Activated CD8-positive, alpha-beta T cell treated with anti-CD3 and anti-CD28 coated beads for 36 hours (primary cell): Measurements from ENCODE around the gene CD96. TPM values are rescaled to one million over a fixed set of nuclear protein-coding genes. Genes with fewer than 3 reads are reported as not detected.

ENCODE experiments used
- ATAC-seq: fragments of 200-7000 bp; cut with Tn5 transposase; one replicate; pipeline ENCODE4 v1.10.0; 2021; ENCODE audit warnings: mild to moderate bottlenecking, moderate library complexity
- CTCF ChIA-PET: fragments of 350-600 bp; sonication (Branson Sonifier 250); formaldehyde crosslinking; loops from one replicate; lab custom pipeline; 2021; ENCODE audit warnings: antibody characterized with exemption; lab: Charles Lee
- POLR2A ChIA-PET: fragments of 350-600 bp; sonication (Branson Sonifier 250); formaldehyde crosslinking; loops from one replicate; lab custom pipeline; 2021; ENCODE audit warnings: antibody characterized with exemption; lab: Charles Lee
- DNase-seq: peaks from one replicate; pipeline ENCODE4 v3.0.0-alpha.2; 2020
- H3K27ac Mint-ChIP-seq: one replicate; pipeline ENCODE4 v1.8.0; 2021; ENCODE audit warnings: mild to moderate bottlenecking, mixed read lengths
- H3K27me3 Mint-ChIP-seq: one replicate; pipeline ENCODE4 v1.8.0; 2021; ENCODE audit warnings: mixed read lengths
- H3K36me3 Mint-ChIP-seq: one replicate; pipeline ENCODE4 v1.8.0; 2021; ENCODE audit warnings: low read depth, mixed read lengths
- H3K4me1 Mint-ChIP-seq: one replicate; pipeline ENCODE4 v1.8.0; 2021; ENCODE audit warnings: low read depth, mixed read lengths
- H3K4me3 Mint-ChIP-seq: one replicate; pipeline ENCODE4 v1.8.0; 2021; ENCODE audit warnings: mild to moderate bottlenecking, moderate library complexity, mixed read lengths
- H3K9me3 Mint-ChIP-seq: one replicate; pipeline ENCODE4 v1.8.0; 2021; ENCODE audit warnings: mixed read lengths
- CTCF ChIP-seq: fragments of 200-600 bp; IDR thresholded peaks from one replicate; pipeline ENCODE4 v1.8.0; 2022; ENCODE audit warnings: antibody characterized with exemption, mild to moderate bottlenecking
- intact Hi-C: fragments of 100-400 bp; cut with micrococcal nuclease; formaldehyde crosslinking; loops from one replicate; pipeline ENCODE4 v1.10.0; 2022
- total RNA-seq, 2 experiments: library from RNA; stranded (reverse); gene quantifications; one replicate each; pipeline ENCODE4 v1.2.3, GENCODE V29; 2021

CD96 gene, protein sequence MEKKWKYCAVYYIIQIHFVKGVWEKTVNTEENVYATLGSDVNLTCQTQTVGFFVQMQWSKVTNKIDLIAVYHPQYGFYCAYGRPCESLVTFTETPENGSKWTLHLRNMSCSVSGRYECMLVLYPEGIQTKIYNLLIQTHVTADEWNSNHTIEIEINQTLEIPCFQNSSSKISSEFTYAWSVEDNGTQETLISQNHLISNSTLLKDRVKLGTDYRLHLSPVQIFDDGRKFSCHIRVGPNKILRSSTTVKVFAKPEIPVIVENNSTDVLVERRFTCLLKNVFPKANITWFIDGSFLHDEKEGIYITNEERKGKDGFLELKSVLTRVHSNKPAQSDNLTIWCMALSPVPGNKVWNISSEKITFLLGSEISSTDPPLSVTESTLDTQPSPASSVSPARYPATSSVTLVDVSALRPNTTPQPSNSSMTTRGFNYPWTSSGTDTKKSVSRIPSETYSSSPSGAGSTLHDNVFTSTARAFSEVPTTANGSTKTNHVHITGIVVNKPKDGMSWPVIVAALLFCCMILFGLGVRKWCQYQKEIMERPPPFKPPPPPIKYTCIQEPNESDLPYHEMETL
- total RNA-seq: 100 to 1,000 TPM; 142 to 147 TPM

DNA sequence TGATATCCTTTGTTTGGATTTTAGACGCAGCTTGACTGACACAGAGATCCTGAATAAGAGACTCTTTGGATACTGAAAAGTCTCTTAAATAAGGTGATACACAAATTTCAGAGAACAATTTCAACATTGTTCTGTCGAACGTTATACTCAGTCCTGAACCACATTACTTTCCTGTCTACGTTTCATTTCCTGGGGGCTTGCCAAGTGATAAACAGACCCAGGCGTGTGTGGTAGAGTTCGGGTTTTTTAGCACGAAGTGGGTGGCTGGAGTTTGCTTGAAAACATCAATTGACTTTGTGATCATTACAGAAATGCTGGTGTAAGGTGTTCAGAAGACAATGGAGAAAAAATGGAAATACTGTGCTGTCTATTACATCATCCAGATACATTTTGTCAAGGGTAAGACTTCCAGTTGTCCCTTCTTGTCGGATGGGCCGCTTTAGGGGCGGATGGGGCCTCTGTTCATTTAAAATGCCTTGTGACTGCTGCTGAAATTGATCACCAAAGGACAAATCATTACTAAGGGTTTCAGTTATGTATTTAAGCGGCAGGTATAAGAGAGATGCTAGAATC lies at the start of gene CD96:
TSS of gene CD96 (plus strand) at position 287 of the 573 bp plus-strand sequence. CDS start at position 339, 52 bp downstream.
- CTCF ChIA-PET: interaction anchor here (0.7 to 2.6 kb wide), 6 partner anchors 9 to 204 kb away, joined by 3 to 15 read pairs (median 4); no protein-coding TSS in a partner anchor
- Mint-ChIP-seq H3K4me1 (peaks cover 72% of the 10 kb centered on the region), H3K4me3 (peak within 1 kb of the TSS; percentile 18), H3K27me3 (no peaks in the 10 kb centered on the region), H3K36me3 (peaks cover 46% of the 10 kb centered on the region), H3K9me3 (no peaks in the 10 kb centered on the region), H3K27ac (no peak within 1 kb of the TSS)
- peak; percentile 86 for DNase-seq
- intact Hi-C loops: loop anchor here (2.0 to 10.0 kb wide), 3 partner anchors 69 to 1737 kb away; no protein-coding TSS in a partner anchor
- POLR2A ChIA-PET: interaction anchor here (0.7 to 1.0 kb wide), 2 partner anchors 78 to 147 kb away, joined by 3 read pairs; no protein-coding TSS in a partner anchor
- peak; percentile 65 for ATAC-seq
- TF ChIP-seq CTCF: no peak

DNA sequence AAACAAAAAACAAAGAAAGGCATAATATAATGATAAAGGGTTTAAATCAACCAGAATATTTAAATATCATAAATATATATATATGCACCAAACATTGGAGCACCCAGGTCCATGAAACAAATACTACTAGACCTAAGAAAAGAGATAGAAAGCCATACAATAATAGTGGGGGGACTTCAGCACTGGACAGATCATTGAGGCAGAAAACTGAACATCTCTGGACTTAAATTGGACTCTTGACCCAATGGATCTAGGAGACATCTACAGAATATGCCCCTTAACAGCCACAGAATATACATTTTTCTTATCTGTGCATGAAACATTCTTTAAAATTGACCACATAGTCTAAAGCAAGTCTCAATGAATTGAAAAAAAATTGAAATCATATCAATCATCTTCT lies 48.7 kb upstream of the CD96 start:
- H3K27ac Mint-ChIP-seq: no peak overlapping the region
- ChIA-PET POLR2A (no interaction called here), CTCF (no interaction called here)
- no peaks in the 10 kb centered on the region for H3K4me1 Mint-ChIP-seq
- no peaks in the 10 kb centered on the region for H3K36me3 Mint-ChIP-seq
- peaks cover 7% of the 10 kb centered on the region for H3K9me3 Mint-ChIP-seq
- no peak overlapping the region for H3K4me3 Mint-ChIP-seq
- no peaks in the 10 kb centered on the region for H3K27me3 Mint-ChIP-seq
- intact Hi-C loops: no loop called here
- DNase-seq: no peak
- no peak for TF ChIP-seq CTCF
- no peak for ATAC-seq

GRCh38 chr3:111496894-111497559 lies 45.0 kb upstream of the CD96 start:
- H3K27ac Mint-ChIP-seq: no peak overlapping the region
- H3K27me3 Mint-ChIP-seq: no peaks in the 10 kb centered on the region
- ATAC-seq (no peak), DNase-seq (no peak)
- no peak overlapping the region for H3K4me3 Mint-ChIP-seq
- no peak for TF ChIP-seq CTCF
- ChIA-PET POLR2A (no interaction called here), CTCF (no interaction called here)
- H3K9me3 Mint-ChIP-seq: peaks cover 10% of the 10 kb centered on the region
- no peaks in the 10 kb centered on the region for H3K36me3 Mint-ChIP-seq
- no peaks in the 10 kb centered on the region for H3K4me1 Mint-ChIP-seq
- intact Hi-C loops: no loop called here

DNA sequence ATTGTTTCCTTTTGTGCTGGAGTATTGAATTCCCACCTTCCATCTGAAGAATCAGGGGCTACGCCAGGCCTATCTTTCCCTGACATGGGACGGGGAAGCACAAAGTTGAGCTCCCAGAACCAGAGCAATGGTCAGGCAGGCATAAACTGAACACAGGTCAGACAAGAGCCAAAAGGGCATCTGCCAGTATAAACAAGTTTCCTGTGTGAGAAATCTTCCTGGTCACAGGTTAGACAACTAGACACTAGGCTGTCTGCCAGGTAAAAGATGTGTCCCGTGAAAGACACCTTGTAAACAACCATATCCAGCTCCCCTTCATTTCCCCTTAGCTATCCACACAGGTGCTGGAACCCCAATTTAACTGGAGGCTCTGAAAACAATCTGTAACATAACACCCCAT lies 44.0 kb upstream of the CD96 start:
- POLR2A ChIA-PET: no interaction called here
- Mint-ChIP-seq H3K27ac (no peak overlapping the region), H3K9me3 (peaks cover 7% of the 10 kb centered on the region), H3K36me3 (no peaks in the 10 kb centered on the region), H3K4me1 (no peaks in the 10 kb centered on the region), H3K4me3 (no peak overlapping the region), H3K27me3 (no peaks in the 10 kb centered on the region)
- no peak for ATAC-seq
- no peak for DNase-seq
- intact Hi-C loops: no loop called here
- CTCF ChIA-PET: no interaction called here
- TF ChIP-seq CTCF: no peak
